Measurements from ENCODE around the gene IRF8. TPM values are rescaled to one million over a fixed set of nuclear protein-coding genes. Genes with fewer than 3 reads are reported as not detected.

The IRF8 gene
- total RNA-seq, 4 donors from 2014 or later = 2.4 to 14.6 (median 5.0) TPM

DNA sequence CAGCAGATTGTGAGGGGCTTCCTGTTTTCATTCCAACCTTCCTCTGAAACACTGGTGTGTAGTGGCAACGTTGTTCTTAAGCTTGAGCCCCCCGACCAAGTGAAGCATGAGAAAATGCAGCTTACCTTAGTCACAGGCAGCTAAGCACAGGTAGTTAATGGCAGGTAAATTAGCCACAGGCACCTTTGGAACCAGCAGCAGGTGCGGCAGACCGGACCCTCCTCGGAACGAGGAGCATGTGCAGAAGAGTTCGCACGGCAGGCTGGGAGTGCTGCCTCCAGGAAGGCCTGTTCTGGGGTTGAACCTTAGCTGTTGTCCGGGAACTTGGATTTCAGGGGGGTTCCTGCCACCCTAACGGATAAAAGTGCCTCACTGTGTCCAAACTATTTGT, 7.2 kb upstream of the IRF8 start:
- no peaks in the 10 kb centered on the region for H3K36me3 ChIP-seq
- H3K27ac ChIP-seq = peak overlapping the region; percentile 9 to 54 (median 46)

DNA sequence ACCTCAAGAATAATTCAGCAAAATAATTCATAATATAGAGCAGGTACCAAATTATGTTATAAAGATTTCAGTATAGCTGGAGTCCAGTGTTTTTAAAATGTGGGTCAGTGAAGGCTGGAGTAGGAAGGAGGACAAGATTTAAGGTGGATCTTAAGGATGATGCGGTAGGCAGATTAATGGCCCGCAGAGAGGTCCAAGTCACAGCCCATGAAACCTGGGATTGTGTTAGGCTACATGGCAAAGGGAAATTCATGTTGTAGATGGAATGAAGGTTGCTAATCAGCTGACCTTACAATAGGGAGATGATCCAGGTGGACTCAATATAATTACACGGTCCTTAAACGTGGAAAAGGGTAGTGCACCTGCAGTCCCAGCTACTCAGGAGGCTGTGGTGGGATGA, 6.2 kb upstream of the IRF8 start:
- no peaks in the 10 kb centered on the region for H3K36me3 ChIP-seq
- WGBS, 2 donors = 88 to 92% methylated on average over 4 of the region's 4 CpGs
- H3K4me1 ChIP-seq = peaks cover 8 to 10% of the 10 kb centered on the region in 2 donors
- no peak for DNase-seq
- H3K9me3 ChIP-seq = no peaks in the 10 kb centered on the region
- no peaks in the 10 kb centered on the region for H3K27me3 ChIP-seq
- TF ChIP-seq, protein P1, sequence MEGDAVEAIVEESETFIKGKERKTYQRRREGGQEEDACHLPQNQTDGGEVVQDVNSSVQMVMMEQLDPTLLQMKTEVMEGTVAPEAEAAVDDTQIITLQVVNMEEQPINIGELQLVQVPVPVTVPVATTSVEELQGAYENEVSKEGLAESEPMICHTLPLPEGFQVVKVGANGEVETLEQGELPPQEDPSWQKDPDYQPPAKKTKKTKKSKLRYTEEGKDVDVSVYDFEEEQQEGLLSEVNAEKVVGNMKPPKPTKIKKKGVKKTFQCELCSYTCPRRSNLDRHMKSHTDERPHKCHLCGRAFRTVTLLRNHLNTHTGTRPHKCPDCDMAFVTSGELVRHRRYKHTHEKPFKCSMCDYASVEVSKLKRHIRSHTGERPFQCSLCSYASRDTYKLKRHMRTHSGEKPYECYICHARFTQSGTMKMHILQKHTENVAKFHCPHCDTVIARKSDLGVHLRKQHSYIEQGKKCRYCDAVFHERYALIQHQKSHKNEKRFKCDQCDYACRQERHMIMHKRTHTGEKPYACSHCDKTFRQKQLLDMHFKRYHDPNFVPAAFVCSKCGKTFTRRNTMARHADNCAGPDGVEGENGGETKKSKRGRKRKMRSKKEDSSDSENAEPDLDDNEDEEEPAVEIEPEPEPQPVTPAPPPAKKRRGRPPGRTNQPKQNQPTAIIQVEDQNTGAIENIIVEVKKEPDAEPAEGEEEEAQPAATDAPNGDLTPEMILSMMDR (IDR thresholded peaks at IDR 0.05) = no peak
- no peak for TF ChIP-seq POLR2A (IDR thresholded peaks at IDR 0.05)
- H3K27ac ChIP-seq = no peak overlapping the region
- intact Hi-C loops (cut with DNase I) = no loop called here
- H3K4me3 ChIP-seq (replicated peaks in 1 of 3) = no peak overlapping the region

More for the DNA sequence above, 7.2 kb upstream of the IRF8 start:
- peaks cover 8 to 10% of the 10 kb centered on the region in 2 donors for H3K4me1 ChIP-seq
- no peaks in the 10 kb centered on the region for H3K27me3 ChIP-seq
- DNase-seq = peak; percentile 30 to 31
- TF ChIP-seq, protein P1 (IDR thresholded peaks at IDR 0.05) = no peak
- TF ChIP-seq POLR2A (IDR thresholded peaks at IDR 0.05) = no peak
- WGBS, 2 donors = 28 to 75% methylated on average over 9 to 10 of the region's 10 CpGs
- H3K4me3 ChIP-seq (replicated peaks in 1 of 3) = no peak overlapping the region
- no peaks in the 10 kb centered on the region for H3K9me3 ChIP-seq
- intact Hi-C loops (cut with DNase I) = no loop called here

DNA sequence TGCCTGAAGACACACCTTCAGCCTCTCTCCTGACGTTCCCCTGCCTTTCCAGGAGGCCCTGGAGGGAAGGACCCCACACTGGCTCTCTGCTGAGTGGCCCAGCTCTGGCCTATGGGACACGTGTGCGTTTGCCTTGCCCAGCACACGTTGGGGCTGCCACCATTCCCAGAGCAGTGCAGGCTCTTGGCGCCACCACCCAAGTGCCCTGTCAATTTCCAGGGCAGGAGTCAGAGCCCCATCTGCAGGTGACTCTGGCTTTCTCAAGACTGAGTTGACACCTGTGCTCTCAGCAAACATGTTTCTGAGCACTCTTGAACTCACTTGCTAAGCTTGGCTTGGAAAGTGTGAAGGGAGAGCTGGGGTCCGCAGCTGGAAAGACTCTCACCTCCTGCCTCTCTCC, 4.7 kb upstream of the IRF8 start:
- no peak overlapping the region for H3K27ac ChIP-seq
- H3K27me3 ChIP-seq = no peaks in the 10 kb centered on the region
- WGBS, 2 donors = 37 to 54% methylated on average over 5 to 6 of the region's 6 CpGs
- H3K4me3 ChIP-seq (replicated peaks in 1 of 3) = no peak overlapping the region
- intact Hi-C loops (cut with DNase I) = no loop called here
- peaks cover 12 to 16% of the 10 kb centered on the region in 2 donors for H3K4me1 ChIP-seq
- TF ChIP-seq, protein P1 (IDR thresholded peaks at IDR 0.05) = no peak
- TF ChIP-seq POLR2A (IDR thresholded peaks at IDR 0.05) = no peak
- H3K9me3 ChIP-seq = no peaks in the 10 kb centered on the region
- DNase-seq = no peak
- H3K36me3 ChIP-seq = no peaks in the 10 kb centered on the region

DNA sequence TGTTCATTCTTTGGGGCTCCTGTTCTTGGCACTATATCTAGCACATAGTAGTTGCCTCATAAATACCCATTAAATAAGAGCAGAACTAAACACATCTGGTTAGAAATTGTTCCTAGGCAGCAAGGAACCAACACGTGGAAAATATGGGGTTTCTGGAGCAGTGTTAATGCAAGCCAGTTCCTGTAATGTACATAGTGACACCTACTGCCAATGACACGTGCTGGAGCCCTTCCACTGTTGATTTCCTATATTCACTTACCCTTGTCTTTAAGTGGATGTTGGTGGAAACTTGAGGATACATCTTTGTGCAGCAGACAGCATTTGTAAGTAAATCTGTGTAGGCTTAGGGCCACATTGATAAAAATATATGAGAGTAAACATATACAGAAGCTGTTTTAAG, 1.6 kb upstream of the IRF8 start:
- H3K36me3 ChIP-seq = no peaks in the 10 kb centered on the region
- DNase-seq = no peak
- intact Hi-C loops (cut with DNase I) = no loop called here
- WGBS, 2 donors = 35 to 46% methylated on average over 2 of the region's 2 CpGs
- peaks cover 5 to 7% of the 10 kb centered on the region in 2 donors for H3K4me1 ChIP-seq
- H3K27ac ChIP-seq = no peak overlapping the region
- no peak for TF ChIP-seq POLR2A (IDR thresholded peaks at IDR 0.05)
- TF ChIP-seq, protein P1 (IDR thresholded peaks at IDR 0.05) = no peak
- no peaks in the 10 kb centered on the region for H3K9me3 ChIP-seq
- no peak overlapping the region for H3K4me3 ChIP-seq (replicated peaks in 1 of 3)
- H3K27me3 ChIP-seq = no peaks in the 10 kb centered on the region

DNA sequence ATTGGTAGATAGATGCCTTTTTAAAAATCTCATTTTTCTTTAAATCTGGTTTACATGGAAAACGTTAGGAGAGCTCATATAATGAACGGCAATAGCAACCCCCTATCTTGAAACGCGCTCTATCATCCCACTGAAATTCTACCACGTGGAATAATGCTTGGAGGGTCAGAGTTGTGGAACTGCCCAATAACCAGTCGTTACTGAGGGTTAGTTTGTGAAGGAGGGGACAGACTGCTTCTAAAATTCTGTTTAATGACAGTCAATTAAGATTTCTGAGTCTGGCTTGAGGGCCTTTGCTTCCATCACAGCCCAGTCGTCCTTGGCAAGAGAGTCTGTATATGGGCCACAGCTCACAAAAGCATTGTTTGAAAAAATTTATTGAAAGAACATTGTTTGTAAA, 482 bp downstream of the IRF8 start:
- peaks cover 5 to 7% of the 10 kb centered on the region in 2 donors for H3K4me1 ChIP-seq
- no peaks in the 10 kb centered on the region for H3K9me3 ChIP-seq
- peak overlapping the region; percentile 56 to 68 (median 68) for H3K4me3 ChIP-seq (replicated peaks in 1 of 3)
- intact Hi-C loops (cut with DNase I) = no loop called here
- peak overlapping the region in 2 of 3 donors; percentile 51 to 65 for H3K27ac ChIP-seq
- no peak for DNase-seq
- H3K27me3 ChIP-seq = no peaks in the 10 kb centered on the region
- WGBS, 2 donors = 47 to 59% methylated on average over 7 of the region's 7 CpGs
- no peak for TF ChIP-seq POLR2A (IDR thresholded peaks at IDR 0.05)
- TF ChIP-seq, protein P1 (IDR thresholded peaks at IDR 0.05) = no peak
- no peaks in the 10 kb centered on the region for H3K36me3 ChIP-seq
